Measurements from ENCODE around the gene SYT1.

SYT1 gene

DNA sequence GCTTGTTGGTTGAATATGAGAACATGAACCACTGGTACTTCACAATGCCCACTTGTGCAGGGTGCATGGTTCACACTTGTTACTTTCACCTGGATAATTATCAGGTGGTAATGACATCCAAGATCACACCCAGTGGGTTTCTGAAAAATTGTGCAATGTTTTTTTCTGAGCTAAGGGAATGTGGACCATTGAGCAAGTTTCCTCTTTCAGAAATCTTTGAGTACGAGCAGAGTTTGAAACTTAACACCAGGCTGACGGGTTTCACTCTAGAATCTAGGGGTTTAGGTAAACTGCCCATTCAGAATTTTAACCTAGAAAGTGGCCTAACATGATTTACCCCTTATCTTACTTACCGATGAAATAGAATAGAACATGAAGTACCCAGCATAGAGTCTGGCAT lies 436.6 kb downstream of the SYT1 start:
- DNase-seq (ENCODE audit: low read depth in 1 of 2, low spot score in 1 of 2): no peak

DNA sequence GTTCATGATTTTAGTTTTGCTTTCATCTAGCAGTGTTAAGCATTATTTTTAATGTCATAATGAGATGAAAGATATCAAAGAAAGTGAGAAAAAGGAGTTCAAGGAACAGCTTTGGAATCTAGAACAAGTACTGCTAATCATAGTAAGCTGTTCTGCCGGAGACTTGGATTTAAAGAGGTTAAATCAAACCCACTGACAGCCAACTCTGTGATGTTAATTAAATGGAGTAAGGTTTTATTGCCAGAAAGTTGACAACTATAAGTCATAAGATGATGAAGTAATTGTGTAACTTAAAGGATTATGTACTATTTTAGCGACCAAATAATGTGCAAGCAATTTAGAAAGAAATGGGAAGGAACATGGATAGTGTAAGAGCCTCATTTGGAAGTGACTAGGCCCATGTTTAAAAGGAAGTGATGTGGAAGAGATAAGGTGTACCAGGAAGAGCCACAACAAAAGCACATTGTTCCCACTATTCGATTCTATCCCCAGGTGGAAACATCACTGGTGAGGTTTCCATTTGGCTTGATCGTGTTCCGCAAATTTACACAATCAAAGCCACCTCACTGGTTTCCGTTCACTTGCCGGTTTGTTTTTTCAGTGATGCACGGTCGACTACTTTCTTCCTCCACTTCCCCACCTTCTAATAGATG lies 437.7 kb downstream of the SYT1 start:
- Histone ChIP-seq H3K4me3 (replicated peaks; ENCODE audit: insufficient read depth, low read length) (no peak overlapping the region), H3K27ac (replicated peaks) (no peak overlapping the region), H3K27me3 (ENCODE audit: insufficient read depth, poor library complexity, severe bottlenecking) (no peaks in the 10 kb centered on the region)
- no peak for DNase-seq (ENCODE audit: low read depth in 1 of 2, low spot score in 1 of 2)
- TF ChIP-seq, protein P1, sequence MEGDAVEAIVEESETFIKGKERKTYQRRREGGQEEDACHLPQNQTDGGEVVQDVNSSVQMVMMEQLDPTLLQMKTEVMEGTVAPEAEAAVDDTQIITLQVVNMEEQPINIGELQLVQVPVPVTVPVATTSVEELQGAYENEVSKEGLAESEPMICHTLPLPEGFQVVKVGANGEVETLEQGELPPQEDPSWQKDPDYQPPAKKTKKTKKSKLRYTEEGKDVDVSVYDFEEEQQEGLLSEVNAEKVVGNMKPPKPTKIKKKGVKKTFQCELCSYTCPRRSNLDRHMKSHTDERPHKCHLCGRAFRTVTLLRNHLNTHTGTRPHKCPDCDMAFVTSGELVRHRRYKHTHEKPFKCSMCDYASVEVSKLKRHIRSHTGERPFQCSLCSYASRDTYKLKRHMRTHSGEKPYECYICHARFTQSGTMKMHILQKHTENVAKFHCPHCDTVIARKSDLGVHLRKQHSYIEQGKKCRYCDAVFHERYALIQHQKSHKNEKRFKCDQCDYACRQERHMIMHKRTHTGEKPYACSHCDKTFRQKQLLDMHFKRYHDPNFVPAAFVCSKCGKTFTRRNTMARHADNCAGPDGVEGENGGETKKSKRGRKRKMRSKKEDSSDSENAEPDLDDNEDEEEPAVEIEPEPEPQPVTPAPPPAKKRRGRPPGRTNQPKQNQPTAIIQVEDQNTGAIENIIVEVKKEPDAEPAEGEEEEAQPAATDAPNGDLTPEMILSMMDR (IDR thresholded peaks at IDR 0.05; ENCODE audit: insufficient read depth, low read length): no peak
- TF ChIP-seq POLR2AphosphoS5 (IDR thresholded peaks at IDR 0.05; ENCODE audit: low read depth) (no peak), GABPA (IDR thresholded peaks at IDR 0.05; ENCODE audit: low read depth) (no peak), SPI1 (IDR thresholded peaks at IDR 0.05; ENCODE audit: borderline replicate concordance, low read depth) (no peak)
- TF ChIP-seq, protein P2, sequence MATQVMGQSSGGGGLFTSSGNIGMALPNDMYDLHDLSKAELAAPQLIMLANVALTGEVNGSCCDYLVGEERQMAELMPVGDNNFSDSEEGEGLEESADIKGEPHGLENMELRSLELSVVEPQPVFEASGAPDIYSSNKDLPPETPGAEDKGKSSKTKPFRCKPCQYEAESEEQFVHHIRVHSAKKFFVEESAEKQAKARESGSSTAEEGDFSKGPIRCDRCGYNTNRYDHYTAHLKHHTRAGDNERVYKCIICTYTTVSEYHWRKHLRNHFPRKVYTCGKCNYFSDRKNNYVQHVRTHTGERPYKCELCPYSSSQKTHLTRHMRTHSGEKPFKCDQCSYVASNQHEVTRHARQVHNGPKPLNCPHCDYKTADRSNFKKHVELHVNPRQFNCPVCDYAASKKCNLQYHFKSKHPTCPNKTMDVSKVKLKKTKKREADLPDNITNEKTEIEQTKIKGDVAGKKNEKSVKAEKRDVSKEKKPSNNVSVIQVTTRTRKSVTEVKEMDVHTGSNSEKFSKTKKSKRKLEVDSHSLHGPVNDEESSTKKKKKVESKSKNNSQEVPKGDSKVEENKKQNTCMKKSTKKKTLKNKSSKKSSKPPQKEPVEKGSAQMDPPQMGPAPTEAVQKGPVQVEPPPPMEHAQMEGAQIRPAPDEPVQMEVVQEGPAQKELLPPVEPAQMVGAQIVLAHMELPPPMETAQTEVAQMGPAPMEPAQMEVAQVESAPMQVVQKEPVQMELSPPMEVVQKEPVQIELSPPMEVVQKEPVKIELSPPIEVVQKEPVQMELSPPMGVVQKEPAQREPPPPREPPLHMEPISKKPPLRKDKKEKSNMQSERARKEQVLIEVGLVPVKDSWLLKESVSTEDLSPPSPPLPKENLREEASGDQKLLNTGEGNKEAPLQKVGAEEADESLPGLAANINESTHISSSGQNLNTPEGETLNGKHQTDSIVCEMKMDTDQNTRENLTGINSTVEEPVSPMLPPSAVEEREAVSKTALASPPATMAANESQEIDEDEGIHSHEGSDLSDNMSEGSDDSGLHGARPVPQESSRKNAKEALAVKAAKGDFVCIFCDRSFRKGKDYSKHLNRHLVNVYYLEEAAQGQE (IDR thresholded peaks at IDR 0.05; ENCODE audit: insufficient replicate concordance, low read depth): no peak

More for the DNA sequence above, 436.6 kb downstream of the SYT1 start:
- no peak overlapping the region for H3K27ac ChIP-seq (replicated peaks)
- H3K4me3 ChIP-seq (replicated peaks; ENCODE audit: insufficient read depth, low read length): no peak overlapping the region
- TF ChIP-seq GABPA (IDR thresholded peaks at IDR 0.05; ENCODE audit: low read depth): no peak
- TF ChIP-seq SPI1 (IDR thresholded peaks at IDR 0.05; ENCODE audit: borderline replicate concordance, low read depth): no peak
- TF ChIP-seq, protein P2 (IDR thresholded peaks at IDR 0.05; ENCODE audit: insufficient replicate concordance, low read depth): no peak
- TF ChIP-seq, protein P1 (IDR thresholded peaks at IDR 0.05; ENCODE audit: insufficient read depth, low read length): no peak
- TF ChIP-seq POLR2AphosphoS5 (IDR thresholded peaks at IDR 0.05; ENCODE audit: low read depth): no peak
- H3K27me3 ChIP-seq (ENCODE audit: insufficient read depth, poor library complexity, severe bottlenecking): no peaks in the 10 kb centered on the region

DNA sequence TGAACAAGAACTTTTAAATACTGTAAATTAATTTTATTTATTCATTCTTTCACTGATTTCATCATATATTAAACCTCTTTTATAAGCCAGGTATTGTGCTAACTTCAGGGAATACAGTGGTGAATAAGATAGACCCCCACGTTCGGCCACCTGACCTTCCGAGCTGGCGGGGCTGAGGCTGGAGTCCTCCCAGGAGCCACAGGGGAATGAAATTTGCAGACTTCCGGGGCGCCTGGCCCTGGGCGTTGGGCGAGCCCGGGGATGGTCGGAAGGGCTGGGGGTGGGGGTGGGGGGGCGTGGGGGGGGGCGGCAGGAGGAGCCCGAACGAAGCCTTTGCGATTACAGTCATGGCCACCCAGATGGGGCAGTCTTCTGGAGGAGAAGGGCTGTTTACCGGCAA lies 442.8 kb downstream of the SYT1 start:
- no peak overlapping the region for H3K4me3 ChIP-seq (replicated peaks; ENCODE audit: insufficient read depth, low read length)
- H3K27me3 ChIP-seq (ENCODE audit: insufficient read depth, poor library complexity, severe bottlenecking): no peaks in the 10 kb centered on the region
- DNase-seq (ENCODE audit: low read depth in 1 of 2, low spot score in 1 of 2): no peak
- no peak overlapping the region for H3K27ac ChIP-seq (replicated peaks)
- TF ChIP-seq GABPA (IDR thresholded peaks at IDR 0.05; ENCODE audit: low read depth): no peak

DNA sequence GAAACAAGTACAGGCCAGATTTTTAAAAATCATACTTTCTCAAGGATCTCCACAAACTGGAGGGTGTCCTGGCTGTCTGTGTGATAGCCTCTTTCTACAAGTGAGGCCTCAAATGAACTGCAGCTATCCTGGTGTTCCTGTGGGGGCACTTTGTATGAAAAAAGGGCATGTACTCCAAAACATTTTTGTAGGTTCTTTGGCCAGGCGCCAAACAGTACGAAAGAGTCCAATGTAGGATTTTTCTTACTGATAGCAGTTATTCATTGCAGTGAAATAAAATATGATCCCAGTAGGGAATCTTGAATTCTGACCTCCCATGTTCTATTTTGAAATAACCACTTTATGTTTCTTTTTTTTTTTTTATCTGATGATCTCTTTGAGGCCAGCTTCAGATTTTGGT lies 444.5 kb downstream of the SYT1 start:
- Histone ChIP-seq H3K27me3 (ENCODE audit: insufficient read depth, poor library complexity, severe bottlenecking) (no peaks in the 10 kb centered on the region), H3K27ac (replicated peaks) (no peak overlapping the region), H3K4me3 (replicated peaks; ENCODE audit: insufficient read depth, low read length) (no peak overlapping the region)
- TF ChIP-seq, protein P2 (IDR thresholded peaks at IDR 0.05; ENCODE audit: insufficient replicate concordance, low read depth): no peak
- TF ChIP-seq GABPA (IDR thresholded peaks at IDR 0.05; ENCODE audit: low read depth) (no peak), SPI1 (IDR thresholded peaks at IDR 0.05; ENCODE audit: borderline replicate concordance, low read depth) (no peak), POLR2AphosphoS5 (IDR thresholded peaks at IDR 0.05; ENCODE audit: low read depth) (no peak)
- TF ChIP-seq, protein P1 (IDR thresholded peaks at IDR 0.05; ENCODE audit: insufficient read depth, low read length): no peak
- DNase-seq (ENCODE audit: low read depth in 1 of 2, low spot score in 1 of 2): no peak
